ENCODE measurements around the gene AHDC1. TPM values are rescaled to one million over a fixed set of nuclear protein-coding genes. Genes with fewer than 3 reads are reported as not detected.

AHDC1 gene
- total RNA-seq, 4 donors from 2014 or later: 37.7 to 63.0 (median 52.5) TPM

GRCh38 chr1:27521336-27521831, 82.6 kb downstream of the AHDC1 start:
- intact Hi-C loops (cut with DNase I; ENCODE audit: low total_unique reads): no loop called here
- 8 to 9% methylated on average over 15 to 20 of the region's 20 CpGs for WGBS, 2 donors
- no peak overlapping the region for H3K4me3 ChIP-seq (ENCODE audit: low read depth, poor library complexity, severe bottlenecking)
- no peak for DNase-seq (ENCODE audit: low spot score in 2 of 2)
- TF ChIP-seq CTCF (IDR thresholded peaks at IDR 0.05): no peak
- no peak for TF ChIP-seq POLR2A (IDR thresholded peaks at IDR 0.05)

- no peak overlapping the region for H3K4me3 ChIP-seq (ENCODE audit: low read depth, poor library complexity, severe bottlenecking)
- intact Hi-C loops (cut with DNase I; ENCODE audit: low total_unique reads): no loop called here
- 42 to 67% methylated on average over 3 to 4 of the region's 4 CpGs for WGBS, 2 donors
- no peak for DNase-seq (ENCODE audit: low spot score in 2 of 2)
- TF ChIP-seq POLR2A (IDR thresholded peaks at IDR 0.05): no peak
- TF ChIP-seq CTCF (IDR thresholded peaks at IDR 0.05): no peak
Measured at GRCh38 chr1:27520651-27521050, 83.3 kb downstream of the AHDC1 start.

GRCh38 chr1:27519331-27520258, 84.3 kb downstream of the AHDC1 start:
- intact Hi-C loops (cut with DNase I; ENCODE audit: low total_unique reads): no loop called here
- no peak overlapping the region for H3K4me3 ChIP-seq (ENCODE audit: low read depth, poor library complexity, severe bottlenecking)
- WGBS, 2 donors: 42 to 63% methylated on average over 19 to 24 of the region's 24 CpGs
- DNase-seq (ENCODE audit: low spot score in 2 of 2): no peak
- TF ChIP-seq CTCF (IDR thresholded peaks at IDR 0.05) (no peak), POLR2A (IDR thresholded peaks at IDR 0.05) (no peak)

GRCh38 chr1:27518808-27519207, 85.1 kb downstream of the AHDC1 start:
- no peak for DNase-seq (ENCODE audit: low spot score in 2 of 2)
- TF ChIP-seq CTCF (IDR thresholded peaks at IDR 0.05) (no peak), POLR2A (IDR thresholded peaks at IDR 0.05) (no peak)
- intact Hi-C loops (cut with DNase I; ENCODE audit: low total_unique reads): no loop called here
- 79 to 80% methylated on average over 7 of the region's 7 CpGs for WGBS, 2 donors
- no peak overlapping the region for H3K4me3 ChIP-seq (ENCODE audit: low read depth, poor library complexity, severe bottlenecking)

GRCh38 chr1:27517907-27518718, 85.8 kb downstream of the AHDC1 start:
- no peak for DNase-seq (ENCODE audit: low spot score in 2 of 2)
- intact Hi-C loops (cut with DNase I; ENCODE audit: low total_unique reads): no loop called here
- 48 to 58% methylated on average over 21 of the region's 21 CpGs for WGBS, 2 donors
- no peak for TF ChIP-seq POLR2A (IDR thresholded peaks at IDR 0.05)
- no peak for TF ChIP-seq CTCF (IDR thresholded peaks at IDR 0.05)
- no peak overlapping the region for H3K4me3 ChIP-seq (ENCODE audit: low read depth, poor library complexity, severe bottlenecking)
